HG02763 (cell line): ENCODE data around the gene GALNT10.

Experiments used
- ATAC-seq: cut with Tn5 transposase; IDR thresholded peaks from one replicate; pipeline ENCODE4 v1.9.1; 2021; ENCODE audit warnings: mild to moderate bottlenecking, moderate library complexity; ENCODE audit not compliant: unreplicated experiment

Gene GALNT10

DNA sequence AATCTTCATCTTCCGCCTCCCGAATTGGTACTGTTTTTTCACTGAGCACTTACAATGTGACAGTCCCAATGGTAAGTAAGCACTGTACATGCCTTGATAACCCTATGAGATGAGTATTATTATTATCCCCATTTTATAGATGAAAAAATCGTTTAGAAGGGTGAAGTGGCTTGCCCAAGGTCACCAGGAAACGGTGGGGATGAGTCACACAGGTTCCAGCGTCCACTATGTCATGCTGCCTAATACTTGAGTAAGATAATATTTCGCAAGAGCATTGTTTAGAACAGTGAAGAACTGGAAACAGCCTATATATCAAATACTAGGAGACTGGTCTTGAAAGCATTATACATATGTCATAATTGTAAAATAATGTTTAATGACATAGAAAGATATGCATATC lies 274.6 kb downstream of the GALNT10 start:
- ATAC-seq, result no peak

DNA sequence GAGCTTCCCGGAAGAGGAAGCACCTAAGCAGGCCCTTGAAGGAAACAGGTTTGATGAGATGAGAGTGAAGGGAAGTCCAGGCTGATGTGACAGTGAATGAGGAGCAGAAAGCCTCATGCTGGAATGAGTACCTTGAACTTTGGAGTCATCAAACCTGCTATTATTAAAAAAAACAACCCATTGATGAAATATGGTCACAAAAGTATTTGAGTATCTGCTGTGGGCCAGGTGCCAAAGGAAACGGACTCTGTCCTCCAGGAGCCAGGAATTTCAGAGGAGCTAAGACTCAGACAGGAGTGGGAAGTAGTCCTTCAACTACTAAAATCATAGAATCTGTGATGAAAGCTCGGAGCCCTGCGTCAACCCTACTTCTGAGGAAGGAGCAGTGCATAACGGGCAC lies 275.6 kb downstream of the GALNT10 start:
- no peak for ATAC-seq

DNA sequence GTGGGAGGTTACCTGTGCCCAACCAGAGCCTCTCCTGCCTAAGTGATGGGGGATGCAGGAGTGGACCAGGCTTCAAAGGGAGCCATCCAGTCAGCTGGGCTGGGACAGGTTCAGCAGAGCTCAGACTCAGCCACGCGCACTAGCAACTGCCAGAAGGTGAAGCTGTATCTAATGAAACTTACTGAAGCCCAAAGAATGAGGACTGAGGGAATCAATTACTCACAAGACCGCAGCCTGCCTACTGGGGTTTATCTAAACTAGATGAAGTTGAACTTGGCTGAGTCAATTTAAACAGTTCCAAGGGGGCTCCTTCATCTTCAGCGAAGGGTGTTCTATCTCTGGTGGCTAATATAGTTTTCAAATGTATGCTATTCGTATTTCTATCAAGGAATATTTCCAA lies 276.1 kb downstream of the GALNT10 start:
- no peak for ATAC-seq

DNA sequence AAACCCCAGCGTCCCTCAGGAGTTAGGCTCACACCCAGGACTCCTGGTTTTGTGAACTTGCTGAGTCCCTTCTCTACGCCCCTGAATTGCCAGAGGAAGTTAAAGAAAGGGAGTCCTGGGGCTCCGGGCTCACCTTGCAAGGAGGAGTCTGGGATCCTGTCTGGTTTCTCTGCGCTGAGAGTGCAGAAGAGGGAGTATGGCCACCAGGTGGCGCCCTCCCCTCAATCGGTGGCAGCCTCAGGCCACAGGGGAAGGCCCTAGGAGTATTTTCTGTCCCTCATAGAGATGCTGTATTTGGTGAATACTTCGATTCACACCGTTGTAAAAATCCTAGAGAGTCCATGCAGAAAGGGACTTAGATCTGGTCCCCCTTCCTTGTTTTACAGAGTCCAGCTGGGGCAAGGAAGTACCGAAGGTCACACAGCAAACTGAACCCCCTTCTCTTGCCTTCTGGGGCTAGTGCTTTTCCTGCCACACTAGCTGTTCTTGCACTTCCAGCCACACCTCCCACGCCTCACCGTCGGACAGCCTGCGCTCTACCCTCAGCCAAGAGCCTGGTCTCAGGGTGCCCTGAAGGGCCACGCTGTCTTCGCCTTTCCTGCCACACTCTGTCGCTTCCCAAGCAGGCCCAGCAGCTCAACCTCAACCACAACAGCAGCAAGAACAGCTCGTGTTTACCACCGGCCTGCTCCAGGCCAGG lies 277.3 kb downstream of the GALNT10 start:
- ATAC-seq, result peak; percentile 89

DNA sequence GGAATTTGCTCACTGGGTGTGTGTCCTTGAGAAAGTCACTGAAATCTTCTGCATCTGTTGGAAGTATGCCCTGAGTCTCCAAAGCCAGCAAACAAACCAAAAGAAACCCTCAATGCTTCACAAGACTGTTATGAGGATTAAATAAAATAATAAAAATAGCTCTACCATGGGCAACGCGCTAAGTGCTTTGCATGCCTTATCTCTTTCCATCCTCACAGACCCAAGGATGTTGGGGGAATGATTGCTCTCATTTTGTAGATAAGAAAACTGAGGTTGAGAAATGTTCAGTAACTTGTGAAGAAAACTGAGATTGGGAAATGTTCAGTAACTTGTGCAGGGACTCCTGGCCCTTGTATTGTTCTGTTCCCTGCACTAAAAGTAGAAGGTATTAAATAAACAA lies 279.6 kb downstream of the GALNT10 start:
- ATAC-seq, result no peak
